NB4 (cell line): ENCODE measurements around the gene SLC19A1.

ENCODE experiments used
- DNase-seq: peaks from one replicate; pipeline ENCODE4 v3.0.0; 2010; ENCODE audit warnings: low read depth
- H3K4me3 ChIP-seq: one replicate; pipeline ENCODE4 v1.5.1; 2011; ENCODE audit warnings: mild to moderate bottlenecking, low read depth, low read length, moderate library complexity
- MYC ChIP-seq: IDR thresholded peaks from 2 replicates; pipeline ENCODE4 v1.6.1; 2011; ENCODE audit warnings: low read depth, low read length
- POLR2A ChIP-seq: IDR thresholded peaks from 2 replicates; pipeline ENCODE4 v1.6.1; 2011; ENCODE audit warnings: mild to moderate bottlenecking; ENCODE audit not compliant: insufficient read length; ENCODE audit errors: extremely low read depth
- TF ChIP-seq, protein P1 (sequence below): IDR thresholded peaks from one replicate; pipeline ENCODE4 v1.5.1; 2012; ENCODE audit warnings: low read depth, low read length
- TF ChIP-seq, protein P2 (sequence below): IDR thresholded peaks from 2 replicates; pipeline ENCODE4 v1.6.1; 2011; ENCODE audit warnings: low read depth, low read length

The SLC19A1 gene

DNA sequence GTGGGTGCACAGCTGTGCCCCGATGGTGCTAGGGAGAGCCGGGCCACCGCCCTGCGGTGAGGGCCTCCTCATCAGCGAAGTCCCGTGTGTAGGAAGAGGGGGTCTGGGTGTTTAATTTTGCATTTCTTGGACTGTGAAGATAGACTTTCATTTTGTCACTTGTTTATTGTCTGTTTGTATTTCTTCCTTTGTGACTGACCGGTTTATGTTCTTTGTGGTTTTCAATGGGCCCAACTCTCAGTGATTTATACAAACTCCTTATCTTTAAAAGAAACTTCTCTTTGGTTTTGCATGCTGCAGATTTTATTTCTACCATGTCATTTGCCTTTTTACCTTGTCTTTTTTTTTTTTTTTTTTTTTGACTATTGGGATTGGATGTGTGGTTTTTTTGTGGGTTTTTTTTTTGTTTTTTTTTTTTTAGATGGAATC, 72.1 kb downstream of the SLC19A1 start:
- H3K4me3 ChIP-seq: no peak overlapping the region
- no peak for DNase-seq
- TF ChIP-seq POLR2A (no peak), MYC (no peak)
- TF ChIP-seq, protein P1, sequence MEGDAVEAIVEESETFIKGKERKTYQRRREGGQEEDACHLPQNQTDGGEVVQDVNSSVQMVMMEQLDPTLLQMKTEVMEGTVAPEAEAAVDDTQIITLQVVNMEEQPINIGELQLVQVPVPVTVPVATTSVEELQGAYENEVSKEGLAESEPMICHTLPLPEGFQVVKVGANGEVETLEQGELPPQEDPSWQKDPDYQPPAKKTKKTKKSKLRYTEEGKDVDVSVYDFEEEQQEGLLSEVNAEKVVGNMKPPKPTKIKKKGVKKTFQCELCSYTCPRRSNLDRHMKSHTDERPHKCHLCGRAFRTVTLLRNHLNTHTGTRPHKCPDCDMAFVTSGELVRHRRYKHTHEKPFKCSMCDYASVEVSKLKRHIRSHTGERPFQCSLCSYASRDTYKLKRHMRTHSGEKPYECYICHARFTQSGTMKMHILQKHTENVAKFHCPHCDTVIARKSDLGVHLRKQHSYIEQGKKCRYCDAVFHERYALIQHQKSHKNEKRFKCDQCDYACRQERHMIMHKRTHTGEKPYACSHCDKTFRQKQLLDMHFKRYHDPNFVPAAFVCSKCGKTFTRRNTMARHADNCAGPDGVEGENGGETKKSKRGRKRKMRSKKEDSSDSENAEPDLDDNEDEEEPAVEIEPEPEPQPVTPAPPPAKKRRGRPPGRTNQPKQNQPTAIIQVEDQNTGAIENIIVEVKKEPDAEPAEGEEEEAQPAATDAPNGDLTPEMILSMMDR: no peak
- TF ChIP-seq, protein P2, sequence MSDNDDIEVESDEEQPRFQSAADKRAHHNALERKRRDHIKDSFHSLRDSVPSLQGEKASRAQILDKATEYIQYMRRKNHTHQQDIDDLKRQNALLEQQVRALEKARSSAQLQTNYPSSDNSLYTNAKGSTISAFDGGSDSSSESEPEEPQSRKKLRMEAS: no peak

DNA sequence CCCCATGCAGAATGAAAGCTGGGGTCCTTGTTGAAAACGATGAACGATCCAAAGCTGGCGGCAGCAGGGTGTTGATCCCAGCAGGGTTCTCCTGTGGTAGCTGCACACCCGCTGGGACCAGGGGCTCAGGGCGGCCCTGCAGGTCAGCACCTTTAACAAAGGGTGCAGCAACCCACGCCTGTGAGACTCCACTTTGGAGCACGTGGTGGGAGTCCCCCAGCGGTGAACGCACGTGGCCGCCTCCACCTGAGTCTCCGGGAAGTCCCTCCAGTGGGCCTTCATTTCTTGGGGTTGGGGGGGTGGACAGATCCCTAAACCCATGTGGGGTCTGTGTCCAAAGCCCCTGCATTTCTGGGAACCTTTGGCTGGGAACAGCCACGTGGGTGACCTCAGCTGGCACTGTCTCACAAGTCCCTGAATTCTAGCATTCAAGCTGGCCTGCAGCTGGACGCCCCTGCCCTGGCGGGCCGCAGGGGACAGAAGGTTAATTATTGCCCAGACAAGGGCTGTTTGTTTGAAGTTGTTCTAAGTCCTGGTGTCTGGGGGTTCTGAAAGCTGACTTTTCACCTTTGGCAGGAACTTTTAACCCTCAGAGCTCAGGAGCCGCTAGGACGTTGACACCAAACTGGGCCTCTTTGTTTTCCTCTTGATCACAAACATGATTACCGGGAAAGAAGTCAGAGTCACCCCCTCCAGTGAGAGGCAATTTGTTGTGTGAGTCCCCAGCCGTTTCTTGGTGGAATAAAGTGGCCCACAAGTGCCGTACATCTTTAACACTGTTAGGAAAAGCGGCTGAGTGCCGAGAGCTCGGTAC, 72.8 kb downstream of the SLC19A1 start:
- DNase-seq: no peak
- TF ChIP-seq MYC: no peak
- TF ChIP-seq, protein P2: no peak
- TF ChIP-seq POLR2A: no peak
- TF ChIP-seq, protein P1: no peak
- H3K4me3 ChIP-seq: no peak overlapping the region

DNA sequence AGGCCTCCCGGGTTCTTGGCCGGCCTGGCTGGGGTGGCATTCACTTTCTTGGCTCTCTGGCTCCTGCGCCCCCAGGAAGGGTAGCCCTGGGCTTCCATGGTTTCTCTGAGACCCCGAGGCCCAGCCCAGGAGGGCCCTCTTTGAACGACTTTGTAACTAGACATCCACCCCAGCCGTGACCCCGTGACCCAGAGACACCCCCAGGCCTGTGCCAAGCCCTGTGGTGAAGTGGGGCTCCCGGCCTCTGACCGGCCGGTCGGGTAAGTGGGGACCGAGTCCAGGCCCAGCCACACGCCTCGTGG, 73.3 kb downstream of the SLC19A1 start:
- DNase-seq: no peak
- TF ChIP-seq, protein P1: no peak
- TF ChIP-seq, protein P2: no peak
- TF ChIP-seq POLR2A (no peak), MYC (no peak)
- H3K4me3 ChIP-seq: no peak overlapping the region

DNA sequence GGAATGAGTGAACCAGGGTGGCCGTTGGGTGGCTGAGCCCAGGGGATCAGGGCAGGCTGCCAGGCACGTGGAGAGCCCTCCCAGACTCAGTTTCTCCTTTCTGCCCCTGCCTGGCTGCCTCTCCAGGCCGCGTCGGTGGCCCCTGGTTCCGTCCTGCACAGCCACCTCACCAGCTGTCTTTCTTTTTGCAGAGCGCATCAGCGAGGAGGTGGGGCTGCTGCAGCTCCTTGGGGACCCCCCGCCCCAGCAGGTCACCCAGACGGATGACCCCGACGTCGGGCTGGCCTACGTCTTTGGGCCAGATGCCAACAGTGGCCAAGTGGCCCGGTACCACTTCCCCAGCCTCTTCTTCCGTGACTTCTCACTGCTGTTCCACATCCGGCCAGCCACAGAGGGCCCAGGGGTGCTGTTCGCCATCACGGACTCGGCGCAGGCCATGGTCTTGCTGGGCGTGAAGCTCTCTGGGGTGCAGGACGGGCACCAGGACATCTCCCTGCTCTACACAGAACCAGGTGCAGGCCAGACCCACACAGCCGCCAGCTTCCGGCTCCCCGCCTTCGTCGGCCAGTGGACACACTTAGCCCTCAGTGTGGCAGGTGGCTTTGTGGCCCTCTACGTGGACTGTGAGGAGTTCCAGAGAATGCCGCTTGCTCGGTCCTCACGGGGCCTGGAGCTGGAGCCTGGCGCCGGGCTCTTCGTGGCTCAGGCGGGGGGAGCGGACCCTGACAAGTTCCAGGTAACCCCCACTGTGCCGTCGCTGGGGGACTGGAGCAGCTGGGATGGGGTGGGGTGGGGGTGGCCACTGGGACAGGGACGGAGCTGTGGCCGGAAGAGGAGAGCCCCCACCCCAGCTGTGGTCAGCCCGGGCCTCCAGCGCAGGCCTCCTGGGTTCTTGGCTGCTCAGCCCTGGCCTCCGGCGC, 73.9 kb downstream of the SLC19A1 start:
- DNase-seq: no peak
- H3K4me3 ChIP-seq: no peak overlapping the region
- TF ChIP-seq, protein P2: no peak

DNA sequence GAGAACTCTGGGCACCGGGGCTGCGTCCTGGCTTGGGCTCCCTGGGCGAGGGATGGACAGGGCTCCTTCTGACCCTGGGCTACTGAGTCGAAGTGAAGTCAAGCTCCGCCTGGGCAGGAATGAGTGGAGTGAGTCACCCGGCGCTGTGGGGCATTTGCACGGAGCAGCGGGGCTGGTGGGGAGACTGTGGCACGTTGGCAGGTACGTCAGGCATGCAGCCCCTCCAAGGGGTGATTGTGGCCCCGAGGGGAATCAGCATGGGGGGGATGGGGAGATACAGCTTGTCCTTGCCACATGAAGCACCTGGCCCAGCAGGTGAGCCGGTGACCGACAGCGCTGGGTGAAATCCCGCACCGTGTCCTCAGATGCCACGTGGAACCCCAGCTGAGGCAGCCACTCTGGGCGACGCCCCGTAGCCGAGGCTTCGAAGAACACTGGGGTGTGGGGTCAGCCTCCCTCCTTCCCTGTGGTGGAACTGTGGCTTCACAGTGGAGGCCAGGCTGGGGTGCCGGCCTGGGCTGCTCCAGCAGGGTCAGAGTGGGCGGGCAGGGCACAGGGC, 74.9 kb downstream of the SLC19A1 start:
- H3K4me3 ChIP-seq: no peak overlapping the region
- no peak for TF ChIP-seq MYC
- TF ChIP-seq, protein P1: no peak
- TF ChIP-seq, protein P2: no peak
- no peak for TF ChIP-seq POLR2A
- DNase-seq: no peak
